MCF 10A (cell line): Measurements from ENCODE around the gene BCR. TPM values are rescaled to one million over a fixed set of nuclear protein-coding genes. Genes with fewer than 3 reads are reported as not detected.

ENCODE experiments used
- BruUV-seq: library from RNA; stranded (reverse); fragments of 400-500 nt; replicated peaks from 2 replicates; lab custom pipeline; 2021; lab: Mats Ljungman, UMichigan
- CTCF ChIA-PET: fragments of 300-600 bp; sonication (Branson Sonifier 250); formaldehyde crosslinking; extraction: SDS; loops from one replicate; lab custom pipeline; 2021; ENCODE audit warnings: antibody characterized with exemption, inconsistent platforms; lab: Yijun Ruan, JAX
- POLR2A ChIA-PET: fragments of 300-600, 350-650 bp; sonication (Branson Sonifier 250); formaldehyde crosslinking; extraction: SDS; loops from one replicate; lab custom pipeline; 2020; ENCODE audit warnings: antibody characterized with exemption, inconsistent platforms; lab: Yijun Ruan, JAX
- DNase-seq: peaks from one replicate; pipeline ENCODE4 v3.0.0-alpha.2; 2018; ENCODE audit not compliant: unreplicated experiment
- H3K27ac Mint-ChIP-seq: one replicate; pipeline ENCODE4 v1.8.0; 2022; ENCODE audit warnings: mild to moderate bottlenecking, low read depth, mixed read lengths; ENCODE audit not compliant: unreplicated experiment
- H3K27me3 Mint-ChIP-seq: one replicate; pipeline ENCODE4 v1.8.0; 2022; ENCODE audit warnings: mixed read lengths; ENCODE audit not compliant: insufficient read depth, unreplicated experiment
- H3K36me3 Mint-ChIP-seq: one replicate; pipeline ENCODE4 v1.8.0; 2022; ENCODE audit warnings: mild to moderate bottlenecking, moderate library complexity, mixed read lengths; ENCODE audit not compliant: insufficient read depth, unreplicated experiment
- H3K4me1 Mint-ChIP-seq: one replicate; pipeline ENCODE4 v1.8.0; 2022; ENCODE audit warnings: mixed read lengths; ENCODE audit not compliant: insufficient read depth, unreplicated experiment
- H3K4me3 Mint-ChIP-seq: one replicate; pipeline ENCODE4 v1.8.0; 2022; ENCODE audit warnings: mild to moderate bottlenecking, moderate library complexity, mixed read lengths; ENCODE audit not compliant: unreplicated experiment
- H3K9me3 Mint-ChIP-seq: one replicate; pipeline ENCODE4 v1.8.0; 2022; ENCODE audit warnings: mixed read lengths; ENCODE audit not compliant: unreplicated experiment
- intact Hi-C: fragments of 100-400 bp; cut with micrococcal nuclease; formaldehyde crosslinking; loops from 2 replicates; pipeline ENCODE4 v1.14.1; 2022
- total RNA-seq: library from RNA; stranded (reverse); gene quantifications from 2 replicates; pipeline ENCODE4 v1.2.3, GENCODE V29; 2022
- TF ChIP-seq, protein P1 (sequence below): fragments of 200-600 bp; IDR thresholded peaks from one replicate; pipeline ENCODE4 v1.8.0; 2022; ENCODE audit warnings: antibody characterized with exemption, mild to moderate bottlenecking; ENCODE audit not compliant: unreplicated experiment

The BCR gene
- total RNA-seq, 1 experiment from 2014 or later, result 77.9 TPM

DNA sequence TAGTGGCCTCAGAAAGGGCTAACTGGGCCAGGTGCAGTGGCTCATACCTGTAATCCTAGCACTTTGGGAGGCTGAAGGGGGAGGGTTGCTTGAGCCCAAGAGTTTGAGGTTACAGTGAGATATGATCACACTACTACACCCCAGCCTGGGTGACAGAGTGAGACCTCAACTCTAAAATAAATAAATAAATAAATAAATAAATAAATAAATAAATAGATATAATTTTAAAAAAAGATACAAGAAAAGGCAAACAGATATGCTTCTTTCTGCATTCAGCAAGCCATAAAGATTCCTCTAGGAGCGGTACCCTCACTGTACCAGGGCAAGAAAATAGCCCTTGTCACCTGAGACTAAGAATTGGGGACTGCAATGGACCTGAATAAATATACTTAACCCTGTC is 37.2 kb upstream of the BCR start:
- ChIA-PET CTCF (interaction anchor here (1.0 to 5.3 kb wide), 2 partner anchors 147 to 185 kb away, joined by 5 to 23 read pairs; no protein-coding TSS in a partner anchor), POLR2A (no interaction called here)
- H3K27ac Mint-ChIP-seq, result no peak overlapping the region
- intact Hi-C loops, result no loop called here
- TF ChIP-seq, protein P1, sequence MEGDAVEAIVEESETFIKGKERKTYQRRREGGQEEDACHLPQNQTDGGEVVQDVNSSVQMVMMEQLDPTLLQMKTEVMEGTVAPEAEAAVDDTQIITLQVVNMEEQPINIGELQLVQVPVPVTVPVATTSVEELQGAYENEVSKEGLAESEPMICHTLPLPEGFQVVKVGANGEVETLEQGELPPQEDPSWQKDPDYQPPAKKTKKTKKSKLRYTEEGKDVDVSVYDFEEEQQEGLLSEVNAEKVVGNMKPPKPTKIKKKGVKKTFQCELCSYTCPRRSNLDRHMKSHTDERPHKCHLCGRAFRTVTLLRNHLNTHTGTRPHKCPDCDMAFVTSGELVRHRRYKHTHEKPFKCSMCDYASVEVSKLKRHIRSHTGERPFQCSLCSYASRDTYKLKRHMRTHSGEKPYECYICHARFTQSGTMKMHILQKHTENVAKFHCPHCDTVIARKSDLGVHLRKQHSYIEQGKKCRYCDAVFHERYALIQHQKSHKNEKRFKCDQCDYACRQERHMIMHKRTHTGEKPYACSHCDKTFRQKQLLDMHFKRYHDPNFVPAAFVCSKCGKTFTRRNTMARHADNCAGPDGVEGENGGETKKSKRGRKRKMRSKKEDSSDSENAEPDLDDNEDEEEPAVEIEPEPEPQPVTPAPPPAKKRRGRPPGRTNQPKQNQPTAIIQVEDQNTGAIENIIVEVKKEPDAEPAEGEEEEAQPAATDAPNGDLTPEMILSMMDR, result no peak
- no peak overlapping the region for H3K4me3 Mint-ChIP-seq
- H3K4me1 Mint-ChIP-seq, result peaks cover 9% of the 10 kb centered on the region
- no peak for DNase-seq
- no peaks in the 10 kb centered on the region for H3K36me3 Mint-ChIP-seq
- H3K27me3 Mint-ChIP-seq, result no peaks in the 10 kb centered on the region
- no TSS peak for BruUV-seq
- no peaks in the 10 kb centered on the region for H3K9me3 Mint-ChIP-seq

GRCh38 chr22:23144432-23144831 is 35.9 kb upstream of the BCR start:
- intact Hi-C loops, result no loop called here
- H3K27me3 Mint-ChIP-seq, result no peaks in the 10 kb centered on the region

DNA sequence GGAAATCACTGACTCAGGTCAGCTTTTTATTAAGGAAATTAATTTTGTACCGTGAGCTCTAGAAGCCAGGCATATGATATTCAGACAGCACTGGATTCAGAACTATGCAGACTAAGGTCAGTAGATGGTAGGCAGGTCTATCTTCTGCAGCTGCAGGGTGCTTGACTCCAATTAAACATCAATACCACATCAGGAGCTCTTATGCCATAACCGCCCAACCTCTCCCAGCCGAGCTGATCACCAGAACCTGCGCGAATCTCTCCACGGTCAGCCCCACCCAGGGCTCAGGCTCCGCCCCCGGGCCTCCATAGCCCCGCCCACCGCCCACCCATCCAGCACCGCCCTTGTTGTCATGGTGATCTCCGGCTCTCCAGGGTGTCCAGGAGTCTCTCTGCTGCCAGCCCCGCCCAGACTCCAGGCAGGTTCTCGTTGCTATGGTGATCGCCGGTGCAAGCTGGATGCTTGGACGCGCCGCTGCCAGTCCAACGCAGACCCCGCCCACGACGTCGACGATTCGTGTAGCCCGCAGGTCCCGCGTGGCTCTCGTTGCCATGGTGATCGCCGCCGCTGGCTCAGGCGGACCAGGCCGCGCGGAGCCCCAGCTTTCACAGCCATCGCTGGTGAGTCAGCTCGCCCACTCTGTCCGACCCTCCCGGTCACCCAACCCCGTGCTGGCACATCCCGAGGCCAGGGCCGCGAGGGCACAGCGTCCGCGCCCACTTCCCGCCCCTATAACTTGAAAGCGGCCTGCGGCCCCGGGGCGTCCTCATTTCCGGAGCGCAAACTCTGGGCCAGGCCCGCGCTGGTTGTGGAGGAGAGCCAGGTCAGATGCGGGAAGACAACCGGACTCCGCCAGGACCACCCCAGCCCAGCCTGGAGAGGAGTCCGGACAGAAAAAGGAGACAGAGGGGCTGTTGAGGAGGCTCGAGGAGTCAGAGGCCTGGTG is 35.1 kb upstream of the BCR start, which contains the start of gene RAB36:
Gene RAB36 (plus strand): TSS at position 546 of the 946 bp plus-strand sequence. CDS start 1,140 bp downstream, outside the sequence.
- ChIA-PET POLR2A (interaction anchor here (0.5 to 0.7 kb wide), 2 partner anchors 137 to 1772 kb away, joined by 3 read pairs; no protein-coding TSS in a partner anchor), CTCF (interaction anchor here (0.5 to 5.3 kb wide), 8 partner anchors 11 to 789 kb away, joined by 3 to 23 read pairs (median 3); no protein-coding TSS in a partner anchor)
- Mint-ChIP-seq H3K4me3 (peak within 1 kb of the TSS; percentile 78), H3K36me3 (peaks cover 7% of the 10 kb centered on the region), H3K27ac (peak within 1 kb of the TSS; percentile 72), H3K4me1 (peaks cover 9% of the 10 kb centered on the region), H3K27me3 (no peaks in the 10 kb centered on the region), H3K9me3 (no peaks in the 10 kb centered on the region)
- BruUV-seq, result TSS peak; percentile 36
- DNase-seq, result peak; percentile 99
- intact Hi-C loops, result no loop called here
- TF ChIP-seq, protein P1, result no peak

More at GRCh38 chr22:23144432-23144831, 35.9 kb upstream of the BCR start:
- Mint-ChIP-seq H3K9me3 (no peaks in the 10 kb centered on the region), H3K36me3 (no peaks in the 10 kb centered on the region), H3K4me3 (no peak overlapping the region), H3K27ac (no peak overlapping the region), H3K4me1 (peaks cover 9% of the 10 kb centered on the region)
- DNase-seq, result no peak
- TF ChIP-seq, protein P1, result no peak
- no TSS peak for BruUV-seq
- POLR2A ChIA-PET, result interaction anchor here (0.7 kb wide), 1 partner anchor 137 kb away, joined by 3 read pairs; no protein-coding TSS in a partner anchor
- CTCF ChIA-PET, result interaction anchor here (0.5 to 5.3 kb wide), 6 partner anchors 15 to 788 kb away, joined by 3 to 23 read pairs (median 3); no protein-coding TSS in a partner anchor
